DMS 273 (cell line): Measurements from ENCODE around the gene OR51V1.
"Not testable (repeated sequence)": the region's sequence is repeated elsewhere in the genome, so short reads cannot be mapped to it uniquely, and the experiment has no call there.

Experiments used
- DNase-seq: peaks from one replicate; lab custom pipeline; 2025; ENCODE audit not compliant: unreplicated experiment; lab: John Stamatoyannopoulos, UW

OR51V1 gene

DNA sequence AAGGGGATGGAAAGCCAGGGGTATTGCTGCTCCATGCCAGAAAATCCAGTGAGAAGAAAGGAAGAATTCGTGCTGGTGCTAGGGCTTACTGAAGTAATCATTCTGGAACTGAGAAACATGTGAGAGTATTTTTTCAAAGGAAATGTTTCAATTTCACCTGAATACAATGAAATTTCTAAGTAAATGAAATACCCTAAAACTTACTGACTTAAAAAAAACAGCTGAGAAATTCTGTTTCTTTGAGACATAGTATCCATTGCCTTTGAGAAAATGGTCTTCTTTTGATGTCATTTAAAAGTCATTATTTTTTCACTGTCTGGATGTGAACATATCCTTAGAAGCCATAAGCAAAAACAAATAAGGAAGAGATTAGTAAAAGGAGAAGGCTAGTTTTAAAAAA is at the start of gene OR51V1:
TSS of gene OR51V1 (minus strand) at position 101 of the 400 bp plus-strand sequence. CDS start at position 101, 0 bp downstream.
- no peak for DNase-seq

DNA sequence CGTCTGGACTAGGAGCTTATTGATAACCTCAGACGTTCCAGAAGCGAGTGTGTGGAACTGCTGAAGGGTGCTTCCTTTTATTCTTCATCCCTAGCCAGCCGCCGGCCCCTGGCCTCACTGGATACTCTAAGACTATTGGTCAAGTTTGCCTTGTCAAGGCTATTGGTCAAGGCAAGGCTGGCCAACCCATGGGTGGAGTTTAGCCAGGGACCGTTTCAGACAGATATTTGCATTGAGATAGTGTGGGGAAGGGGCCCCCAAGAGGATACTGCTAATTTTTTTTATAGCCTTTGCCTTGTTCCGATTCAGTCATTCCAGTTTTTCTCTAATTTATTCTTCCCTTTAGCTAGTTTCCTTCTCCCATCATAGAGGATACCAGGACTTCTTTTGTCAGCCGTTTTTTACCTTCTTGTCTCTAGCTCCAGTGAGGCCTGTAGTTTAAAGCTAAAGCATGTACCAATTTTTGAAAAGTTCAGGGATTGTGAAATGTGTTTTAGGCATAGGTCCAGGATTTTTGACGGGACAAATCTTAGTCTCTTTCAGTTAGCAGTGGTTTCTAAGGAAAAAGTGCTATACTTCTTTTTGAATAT is 49.4 kb upstream of the OR51V1 start, which contains the start of gene HBG1:
TSS of gene HBG1 (minus strand) at position 51 of the 590 bp plus-strand sequence. CDS start 53 bp downstream, outside the sequence.
- DNase-seq = not testable (repeated sequence)

- DNase-seq = not testable (repeated sequence)
These were observed 48.0 kb upstream of the OR51V1 start for GRCh38 chr11:5248498-5248897.

- DNase-seq = no peak
These were observed 47.1 kb upstream of the OR51V1 start for GRCh38 chr11:5247472-5248192.

DNA sequence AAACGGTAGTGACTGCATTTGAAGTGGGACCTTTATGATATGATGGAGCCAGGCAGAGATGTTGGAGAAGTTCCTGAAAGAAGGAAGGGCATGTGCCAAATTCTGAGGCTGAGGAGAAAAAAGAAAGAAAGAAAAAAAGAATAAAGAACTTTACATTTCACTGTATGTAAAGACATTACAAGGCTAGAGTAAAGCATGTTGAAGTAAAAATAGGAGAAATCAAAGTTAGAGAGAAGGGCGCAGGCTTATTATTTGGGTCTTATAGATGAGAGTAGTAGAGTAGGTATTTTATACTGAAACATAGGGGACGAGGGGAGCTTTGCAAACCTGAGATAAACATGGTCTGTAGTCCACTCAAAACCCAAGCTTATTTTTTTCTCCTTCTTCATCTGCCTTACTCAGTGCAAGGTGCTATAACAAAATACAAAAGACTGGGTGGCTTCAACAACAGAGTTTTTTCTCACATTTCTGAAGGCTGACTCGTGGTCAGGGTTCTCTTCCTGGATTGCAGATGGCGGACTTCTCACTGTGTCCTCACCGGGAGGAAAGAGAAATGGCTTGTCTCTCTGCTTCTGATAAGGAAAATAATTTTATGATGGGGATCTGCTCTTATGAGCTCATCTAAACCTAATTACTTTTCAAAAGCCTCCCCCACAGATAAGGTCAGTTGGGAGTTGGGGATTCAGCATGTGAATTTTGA is 46.4 kb upstream of the OR51V1 start:
- no peak for DNase-seq

DNA sequence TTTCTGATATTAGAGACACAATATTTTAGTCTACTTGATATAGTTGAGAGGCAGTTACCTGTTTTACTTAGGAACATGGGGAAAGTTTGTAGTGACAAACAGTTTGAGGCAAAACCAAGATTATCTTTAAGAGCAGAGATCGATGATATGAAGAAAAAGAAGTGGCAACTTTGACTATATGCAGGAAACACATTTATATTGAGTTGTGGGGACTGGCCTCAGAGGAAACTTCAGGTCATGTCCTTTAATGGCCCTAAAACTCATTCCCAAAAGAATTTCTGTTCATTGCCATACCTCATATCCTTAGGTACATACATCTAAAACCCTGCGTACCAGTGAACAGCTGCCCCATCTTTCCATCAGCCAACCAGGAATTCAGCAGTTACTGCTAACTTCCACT is 44.7 kb upstream of the OR51V1 start:
- no peak for DNase-seq

DNA sequence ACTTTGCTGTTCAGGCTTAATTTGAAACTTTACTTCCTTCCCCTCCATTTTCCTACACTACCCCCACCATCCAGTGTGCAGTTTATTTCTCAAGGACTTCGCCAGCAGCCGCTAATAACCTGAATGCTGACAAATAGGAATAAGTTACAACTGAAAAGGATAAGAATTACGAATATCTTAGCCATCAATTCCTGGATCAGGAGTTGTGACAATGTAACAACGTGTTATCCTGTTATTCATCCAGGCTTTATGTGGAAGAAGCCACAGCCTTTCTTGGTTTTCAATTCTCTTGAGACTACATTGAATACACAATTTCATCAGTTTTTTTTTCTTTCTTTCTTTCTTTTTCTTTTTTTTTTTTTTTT is 43.3 kb upstream of the OR51V1 start:
- no peak for DNase-seq

GRCh38 chr11:5242933-5243815 is 42.7 kb upstream of the OR51V1 start:
- DNase-seq = no peak

DNA sequence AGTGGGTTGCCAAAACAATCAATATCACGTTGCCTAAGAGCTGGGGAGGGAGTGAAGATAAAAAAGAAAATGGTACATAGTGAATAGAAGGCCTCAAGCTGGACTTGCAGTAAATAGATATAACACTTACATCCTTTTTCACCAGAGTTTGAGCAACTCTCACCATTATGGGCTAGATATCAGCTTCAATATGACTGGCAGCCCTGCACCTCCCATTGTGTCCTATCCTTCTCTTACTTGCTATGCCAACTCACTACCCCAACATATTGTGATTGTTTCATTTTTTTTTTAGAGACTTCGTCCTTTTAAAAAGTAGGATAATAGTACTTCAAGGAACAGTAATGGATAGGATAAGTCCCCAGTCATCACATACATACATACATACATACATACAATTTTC is 41.7 kb upstream of the OR51V1 start:
- no peak for DNase-seq

DNA sequence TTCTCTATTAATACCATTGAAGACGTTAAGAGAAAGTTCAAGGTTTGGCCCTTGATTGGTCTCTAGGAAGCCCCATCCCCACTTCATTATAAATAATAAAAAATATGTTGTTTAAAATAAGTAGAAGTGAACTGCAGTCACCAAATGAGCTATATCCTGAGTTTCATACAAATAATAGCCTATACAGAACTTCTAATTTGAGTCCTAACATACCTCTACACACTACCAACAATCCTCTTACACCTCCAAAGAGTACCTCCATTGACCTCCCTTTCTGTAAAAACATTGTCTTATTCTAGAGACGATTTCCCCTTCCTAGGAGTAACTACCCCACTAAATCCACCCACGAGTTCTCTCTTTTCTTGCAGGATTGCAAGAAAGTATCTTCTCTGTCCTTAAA is 41.0 kb upstream of the OR51V1 start:
- DNase-seq = no peak

DNA sequence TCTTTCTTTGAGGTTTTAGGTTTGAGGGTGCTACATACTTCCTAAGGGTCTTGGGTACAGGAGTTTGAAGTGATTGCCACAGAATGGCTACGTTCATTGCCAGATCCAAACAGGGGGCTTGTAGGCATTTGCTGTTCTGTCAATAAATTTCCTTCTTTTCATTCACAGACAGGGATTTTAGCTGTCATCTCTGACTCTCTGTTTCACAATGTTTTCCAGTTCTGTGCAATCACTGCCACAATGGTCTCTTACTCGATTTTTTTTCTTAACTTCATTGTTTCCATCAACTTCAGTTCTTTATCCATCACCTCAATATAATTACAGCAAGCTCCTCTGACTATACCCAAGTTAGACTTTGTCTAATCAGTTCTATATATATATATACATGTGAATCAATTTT is 40.0 kb upstream of the OR51V1 start:
- no peak for DNase-seq

- DNase-seq = no peak
These were observed 39.6 kb upstream of the OR51V1 start for GRCh38 chr11:5240056-5240455.

DNA sequence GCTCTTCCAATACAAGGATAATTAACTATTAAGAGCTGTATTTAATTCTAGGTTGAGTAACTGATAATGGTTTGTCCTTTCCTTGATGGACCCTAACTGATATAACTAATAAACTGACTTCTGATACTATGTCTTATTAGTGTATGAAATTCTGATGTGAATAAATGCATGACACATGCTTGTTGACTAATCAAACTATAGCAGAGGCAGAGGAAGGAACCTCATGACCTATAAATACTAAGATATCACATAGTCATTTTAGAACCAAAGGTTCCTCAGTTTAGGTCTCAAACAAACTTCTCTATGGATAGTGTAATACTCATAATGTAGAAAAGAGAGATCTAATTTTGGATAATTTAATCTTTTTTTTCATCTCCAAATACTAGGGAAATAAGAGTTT is 38.6 kb upstream of the OR51V1 start:
- no peak for DNase-seq

DNA sequence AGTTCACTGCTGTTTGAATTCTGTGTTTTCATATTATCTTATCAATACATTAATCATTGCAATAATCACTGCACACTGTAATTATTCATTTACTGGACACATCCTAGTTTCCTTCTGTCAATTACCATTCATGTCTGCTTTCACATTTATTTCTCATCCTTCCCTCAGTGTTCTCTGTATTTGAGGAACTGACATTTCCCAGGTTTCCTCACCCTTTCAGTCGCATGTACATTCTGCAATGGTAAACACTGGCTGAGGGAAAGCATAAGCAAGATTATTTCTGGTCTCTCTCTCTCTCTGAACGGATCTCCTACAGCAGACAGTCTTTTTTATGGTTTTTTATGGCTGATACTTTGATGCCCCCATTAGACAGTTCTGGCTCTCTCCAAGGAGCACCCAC is 38.0 kb upstream of the OR51V1 start:
- no peak for DNase-seq

DNA sequence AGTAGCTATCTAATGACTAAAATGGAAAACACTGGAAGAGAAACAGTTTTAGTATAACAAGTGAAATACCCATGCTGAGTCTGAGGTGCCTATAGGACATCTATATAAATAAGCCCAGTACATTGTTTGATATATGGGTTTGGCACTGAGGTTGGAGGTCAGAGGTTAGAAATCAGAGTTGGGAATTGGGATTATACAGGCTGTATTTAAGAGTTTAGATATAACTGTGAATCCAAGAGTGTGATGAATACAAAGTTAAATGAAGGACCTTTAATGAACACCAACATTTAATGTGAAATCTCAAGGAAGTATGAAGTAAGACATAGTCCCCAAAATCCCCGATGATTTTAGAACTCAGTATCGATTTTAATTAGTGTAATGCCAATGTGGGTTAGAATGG is 36.9 kb upstream of the OR51V1 start:
- no peak for DNase-seq

DNA sequence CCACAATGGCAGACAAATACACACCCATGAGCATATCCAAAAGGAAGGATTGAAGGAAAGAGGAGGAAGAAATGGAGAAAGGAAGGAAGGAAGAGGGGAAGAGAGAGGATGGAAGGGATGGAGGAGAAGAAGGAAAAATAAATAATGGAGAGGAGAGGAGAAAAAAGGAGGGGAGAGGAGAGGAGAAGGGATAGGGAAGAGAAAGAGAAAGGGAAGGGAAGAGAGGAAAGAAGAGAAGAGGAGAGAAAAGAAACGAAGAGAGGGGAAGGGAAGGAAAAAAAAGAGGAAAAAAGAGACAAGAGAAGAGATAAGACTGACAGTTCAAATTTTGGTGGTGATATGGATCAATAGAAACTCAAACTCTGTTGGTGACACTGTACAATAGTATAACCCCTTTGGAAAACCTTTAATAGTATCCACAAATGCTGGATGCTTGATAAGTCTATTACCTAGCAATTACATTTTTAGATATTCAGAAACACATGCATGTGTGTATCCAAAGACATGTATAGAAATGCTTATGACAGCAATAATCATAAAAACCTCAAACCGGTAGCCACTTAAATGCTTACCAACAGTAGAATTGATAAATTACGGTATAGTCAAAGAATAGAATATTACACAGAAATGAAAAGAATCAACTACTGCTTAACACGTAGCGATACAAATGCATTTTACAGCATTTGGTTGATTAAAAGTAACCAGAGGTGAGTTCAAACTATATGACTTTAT is 35.0 kb upstream of the OR51V1 start:
- DNase-seq = no peak

DNA sequence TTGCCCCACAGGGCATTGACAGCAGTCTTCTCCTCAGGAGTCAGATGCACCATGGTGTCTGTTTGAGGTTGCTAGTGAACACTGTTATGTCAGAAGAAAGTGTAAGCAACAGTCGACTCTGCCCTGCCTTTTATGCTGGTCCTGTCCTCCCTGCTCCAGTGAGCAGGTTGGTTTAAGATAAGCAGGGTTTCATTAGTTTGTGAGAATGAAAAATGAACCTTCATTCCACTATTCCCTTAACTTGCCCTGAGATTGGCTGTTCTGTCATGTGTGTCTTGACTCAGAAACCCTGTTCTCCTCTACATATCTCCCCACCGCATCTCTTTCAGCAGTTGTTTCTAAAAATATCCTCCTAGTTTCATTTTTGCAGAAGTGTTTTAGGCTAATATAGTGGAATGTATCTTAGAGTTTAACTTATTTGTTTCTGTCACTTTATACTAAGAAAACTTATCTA is 33.9 kb upstream of the OR51V1 start, which contains the start of gene HBD:
TSS of gene HBD (minus strand) at position 103 of the 454 bp plus-strand sequence. CDS start at position 53, 50 bp downstream.
- DNase-seq = no peak

DNA sequence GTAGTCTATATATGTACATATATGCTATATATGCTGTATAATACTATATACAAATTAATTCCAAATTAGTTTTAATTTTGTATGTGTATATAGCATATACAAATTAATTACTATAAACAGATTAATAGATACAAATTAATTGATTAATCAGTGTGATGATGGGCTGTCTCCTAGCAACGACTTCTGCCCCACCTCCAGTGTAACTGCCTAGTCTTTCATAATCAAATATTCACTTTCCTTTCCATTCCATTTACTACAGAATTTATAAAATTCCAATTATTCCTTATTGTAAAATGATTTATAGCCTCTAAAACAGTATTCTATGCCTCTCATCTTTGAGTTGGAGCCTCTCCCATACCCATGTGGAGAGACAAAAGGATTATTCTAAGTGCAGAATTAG is 32.8 kb upstream of the OR51V1 start:
- no peak for DNase-seq

- no peak for DNase-seq
These were observed 32.3 kb upstream of the OR51V1 start for GRCh38 chr11:5232821-5233220.

DNA sequence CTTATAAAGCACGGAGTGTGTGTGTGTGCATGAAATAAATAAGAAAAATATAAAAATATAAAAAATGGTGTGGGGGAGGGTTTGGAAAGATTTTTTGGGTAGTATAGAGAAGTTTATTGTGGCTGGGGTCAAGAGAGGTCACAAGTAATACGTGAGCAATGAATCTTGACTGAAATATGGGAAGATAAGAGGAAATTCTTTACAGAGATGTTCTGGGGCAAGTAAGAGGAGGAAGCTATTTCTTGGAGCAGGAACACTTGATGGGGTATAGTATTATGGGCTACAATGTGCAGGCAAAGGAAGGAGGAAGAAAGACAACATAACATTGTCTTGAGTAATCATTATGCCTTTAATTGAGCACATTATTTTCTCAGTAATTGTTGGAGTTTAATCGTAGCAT is 31.7 kb upstream of the OR51V1 start:
- DNase-seq = no peak
